Bronchial epithelial cell (primary cell): ENCODE results near the gene MRI1. TPM values are rescaled to one million over a fixed set of nuclear protein-coding genes. Genes with fewer than 3 reads are reported as not detected.
"Not testable (repeated sequence)": the region's sequence is repeated elsewhere in the genome, so short reads cannot be mapped to it uniquely, and the experiment has no call there.

Source experiments
- DNase-seq: peaks from one replicate; pipeline ENCODE4 v3.0.0-alpha.2; 2010; ENCODE audit warnings: low read depth
- FAIRE-seq: peaks from 2 replicates; lab custom pipeline; 2011; peaks lifted over from hg19 to GRCh38; lab: Jason Lieb, UNC
- H3K27me3 ChIP-seq: 2 replicates; pipeline ENCODE4 v1.5.1; 2011; ENCODE audit warnings: low read length; ENCODE audit not compliant: control insufficient read depth, insufficient read depth
- H3K36me3 ChIP-seq: 2 replicates; pipeline ENCODE4 v1.5.1; 2011; ENCODE audit warnings: low read length; ENCODE audit not compliant: control insufficient read depth, insufficient read depth
- H3K4me3 ChIP-seq: 2 replicates; pipeline ENCODE4 v1.5.1; 2011; ENCODE audit warnings: mild to moderate bottlenecking, low read depth, low read length, control low read depth
- CTCF ChIP-seq: IDR thresholded peaks from 2 replicates; pipeline ENCODE4 v1.5.1; 2011; ENCODE audit warnings: mild to moderate bottlenecking, moderate library complexity, low read length, control low read depth, inconsistent platforms; ENCODE audit not compliant: insufficient read depth, severe bottlenecking
- total RNA-seq: library from RNA; depleted of rRNA; stranded (reverse); fragments of >200 nt; gene quantifications from 2 replicates; pipeline ENCODE4 v1.2.1, GENCODE V29; 2014

The MRI1 gene
- total RNA-seq, 1 donor from 2014 or later = 27.9 TPM

- FAIRE-seq (no peak), DNase-seq (no peak)
- no peaks in the 10 kb centered on the region for H3K27me3 ChIP-seq
- TF ChIP-seq CTCF = no peak
- H3K36me3 ChIP-seq = peaks cover 8% of the 10 kb centered on the region
- H3K4me3 ChIP-seq = no peak overlapping the region
Measured at GRCh38 chr19:13782537-13782936, 18.2 kb downstream of the MRI1 start.

GRCh38 chr19:13783565-13784500 is 19.5 kb downstream of the MRI1 start:
- TF ChIP-seq CTCF = no peak
- Histone ChIP-seq H3K4me3 (no peak overlapping the region), H3K36me3 (peaks cover 4% of the 10 kb centered on the region), H3K27me3 (no peaks in the 10 kb centered on the region)
- FAIRE-seq (no peak), DNase-seq (peak; percentile 53)

GRCh38 chr19:13784731-13785452 is 20.6 kb downstream of the MRI1 start:
- FAIRE-seq (no peak), DNase-seq (peak; percentile 36)
- peak; percentile 86 for TF ChIP-seq CTCF
- Histone ChIP-seq H3K4me3 (no peak overlapping the region), H3K36me3 (no peaks in the 10 kb centered on the region), H3K27me3 (no peaks in the 10 kb centered on the region)

- no peak for FAIRE-seq
- Histone ChIP-seq H3K27me3 (no peaks in the 10 kb centered on the region), H3K36me3 (no peaks in the 10 kb centered on the region), H3K4me3 (no peak overlapping the region)
- TF ChIP-seq CTCF = no peak
- peak; percentile 28 for DNase-seq
Measured at GRCh38 chr19:13788991-13789390, 24.7 kb downstream of the MRI1 start.

GRCh38 chr19:13790354-13790753 is 26.0 kb downstream of the MRI1 start:
- DNase-seq (no peak), FAIRE-seq (no peak)
- H3K4me3 ChIP-seq = no peak overlapping the region
- H3K36me3 ChIP-seq = no peaks in the 10 kb centered on the region
- no peak for TF ChIP-seq CTCF
- no peaks in the 10 kb centered on the region for H3K27me3 ChIP-seq

GRCh38 chr19:13793317-13793716 is 29.0 kb downstream of the MRI1 start:
- H3K36me3 ChIP-seq, H3K27me3 ChIP-seq, DNase-seq, H3K4me3 ChIP-seq, FAIRE-seq: not testable (repeated sequence)
